ENCODE data around the gene ENOSF1. TPM values are rescaled to one million over a fixed set of nuclear protein-coding genes. Genes with fewer than 3 reads are reported as not detected.

The ENOSF1 gene
- total RNA-seq, 1 experiment from 2014 or later, result 39.2 TPM

DNA sequence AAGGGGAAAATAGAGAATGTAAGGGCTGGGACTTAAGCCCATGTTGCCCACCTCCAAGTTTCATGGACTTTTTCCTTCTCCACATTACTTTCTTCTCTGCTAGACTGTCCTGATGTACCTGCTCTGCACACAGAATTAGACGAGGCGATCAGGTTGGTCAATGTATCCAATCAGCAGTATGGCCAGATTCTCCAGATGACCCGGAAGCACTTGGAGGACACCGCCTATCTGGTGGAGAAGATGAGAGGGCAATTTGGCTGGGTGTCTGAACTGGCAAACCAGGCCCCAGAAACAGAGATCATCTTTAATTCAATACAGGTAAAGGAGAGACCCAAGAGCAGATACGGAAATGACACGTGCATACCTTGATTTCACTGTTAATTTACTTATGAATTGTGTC, 71.2 kb downstream of the ENOSF1 start:
- no peaks in the 10 kb centered on the region for H3K36me3 ChIP-seq (ENCODE audit: insufficient read depth, low read length, poor library complexity, severe bottlenecking)
- intact Hi-C loops (cut with micrococcal nuclease; ENCODE audit: unreplicated experiment), result no loop called here
- no peak for DNase-seq (ENCODE audit: low spot score)
- CTCF ChIA-PET, result no interaction called here
- H3K4me1 ChIP-seq (ENCODE audit: insufficient read depth, low read length, poor library complexity, severe bottlenecking), result no peaks in the 10 kb centered on the region
- no TSS peak for BruUV-seq (replicated peaks)
- POLR2A ChIA-PET (ENCODE audit: low non-redundant PET), result no interaction called here
- no peaks in the 10 kb centered on the region for H3K27me3 ChIP-seq (replicated peaks; ENCODE audit: insufficient read depth, low read depth, low read length, poor library complexity)
- no peak overlapping the region for H3K4me3 ChIP-seq (ENCODE audit: low read depth, low read length, poor library complexity, severe bottlenecking)
- TF ChIP-seq, protein P1, sequence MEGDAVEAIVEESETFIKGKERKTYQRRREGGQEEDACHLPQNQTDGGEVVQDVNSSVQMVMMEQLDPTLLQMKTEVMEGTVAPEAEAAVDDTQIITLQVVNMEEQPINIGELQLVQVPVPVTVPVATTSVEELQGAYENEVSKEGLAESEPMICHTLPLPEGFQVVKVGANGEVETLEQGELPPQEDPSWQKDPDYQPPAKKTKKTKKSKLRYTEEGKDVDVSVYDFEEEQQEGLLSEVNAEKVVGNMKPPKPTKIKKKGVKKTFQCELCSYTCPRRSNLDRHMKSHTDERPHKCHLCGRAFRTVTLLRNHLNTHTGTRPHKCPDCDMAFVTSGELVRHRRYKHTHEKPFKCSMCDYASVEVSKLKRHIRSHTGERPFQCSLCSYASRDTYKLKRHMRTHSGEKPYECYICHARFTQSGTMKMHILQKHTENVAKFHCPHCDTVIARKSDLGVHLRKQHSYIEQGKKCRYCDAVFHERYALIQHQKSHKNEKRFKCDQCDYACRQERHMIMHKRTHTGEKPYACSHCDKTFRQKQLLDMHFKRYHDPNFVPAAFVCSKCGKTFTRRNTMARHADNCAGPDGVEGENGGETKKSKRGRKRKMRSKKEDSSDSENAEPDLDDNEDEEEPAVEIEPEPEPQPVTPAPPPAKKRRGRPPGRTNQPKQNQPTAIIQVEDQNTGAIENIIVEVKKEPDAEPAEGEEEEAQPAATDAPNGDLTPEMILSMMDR (conservative IDR thresholded peaks at IDR 0.05; ENCODE audit: low read depth, low read length), result no peak
- TF ChIP-seq EZH2 (IDR thresholded peaks at IDR 0.05; ENCODE audit: borderline replicate concordance, low read depth, low read length, poor library complexity, severe bottlenecking), result no peak
- H3K9me3 ChIP-seq (ENCODE audit: low read depth, low read length, poor library complexity, severe bottlenecking), result no peaks in the 10 kb centered on the region
- no peak overlapping the region for H3K27ac ChIP-seq (ENCODE audit: low read depth, low read length, poor library complexity, severe bottlenecking)

DNA sequence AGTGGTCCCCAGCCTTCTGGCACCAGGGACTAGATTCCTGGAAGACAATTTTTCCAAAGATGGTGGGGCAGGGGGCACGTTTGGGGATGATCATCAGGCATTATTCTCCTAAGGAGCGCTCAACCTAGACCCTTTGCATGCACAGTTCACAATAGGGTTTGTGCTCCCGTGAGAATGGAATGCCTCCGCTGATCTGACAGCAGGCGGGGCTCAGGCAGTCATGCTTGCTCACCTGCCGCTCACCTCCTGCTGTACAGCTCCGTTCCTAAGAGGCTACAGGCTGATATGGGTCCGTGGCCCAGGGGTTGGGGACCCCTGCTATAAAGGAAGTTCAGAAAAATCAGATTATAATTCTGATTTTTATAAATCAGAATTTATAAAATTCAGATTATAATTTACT, 77.3 kb downstream of the ENOSF1 start:
- no peaks in the 10 kb centered on the region for H3K36me3 ChIP-seq (ENCODE audit: insufficient read depth, low read length, poor library complexity, severe bottlenecking)
- peaks cover 20% of the 10 kb centered on the region for H3K4me1 ChIP-seq (ENCODE audit: insufficient read depth, low read length, poor library complexity, severe bottlenecking)
- no peak for TF ChIP-seq EZH2 (IDR thresholded peaks at IDR 0.05; ENCODE audit: borderline replicate concordance, low read depth, low read length, poor library complexity, severe bottlenecking)
- TF ChIP-seq, protein P1 (conservative IDR thresholded peaks at IDR 0.05; ENCODE audit: low read depth, low read length), result no peak
- no peak for DNase-seq (ENCODE audit: low spot score)
- no peak overlapping the region for H3K4me3 ChIP-seq (ENCODE audit: low read depth, low read length, poor library complexity, severe bottlenecking)
- no peaks in the 10 kb centered on the region for H3K9me3 ChIP-seq (ENCODE audit: low read depth, low read length, poor library complexity, severe bottlenecking)
- intact Hi-C loops (cut with micrococcal nuclease; ENCODE audit: unreplicated experiment), result no loop called here
- no TSS peak for BruUV-seq (replicated peaks)
- CTCF ChIA-PET, result no interaction called here
- H3K27me3 ChIP-seq (replicated peaks; ENCODE audit: insufficient read depth, low read depth, low read length, poor library complexity), result no peaks in the 10 kb centered on the region
- POLR2A ChIA-PET (ENCODE audit: low non-redundant PET), result no interaction called here
- peak overlapping the region; percentile 75 for H3K27ac ChIP-seq (ENCODE audit: low read depth, low read length, poor library complexity, severe bottlenecking)

DNA sequence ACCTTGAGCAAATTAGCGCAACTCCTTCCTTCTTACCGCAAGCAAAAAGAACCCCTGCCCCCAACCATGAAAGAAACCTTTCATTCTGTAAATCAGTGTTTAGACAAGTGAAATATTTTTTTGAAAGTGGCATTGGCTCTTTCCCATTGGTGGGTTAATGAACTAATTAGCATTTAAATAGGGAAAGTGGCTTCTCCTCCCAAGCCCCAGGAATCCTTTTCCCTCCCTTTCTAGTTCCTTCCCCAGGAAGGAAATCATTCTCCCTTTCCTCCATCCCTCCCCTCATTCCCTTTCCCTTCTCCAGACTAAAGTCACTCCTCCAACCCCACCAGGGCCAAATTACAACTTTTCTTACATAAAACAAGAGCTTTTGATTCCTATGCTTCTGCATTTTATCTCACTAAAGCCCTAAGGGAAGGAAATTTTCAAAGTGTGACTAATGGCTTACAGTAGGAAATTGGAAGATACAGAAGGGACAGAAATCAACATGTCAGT, 77.8 kb downstream of the ENOSF1 start:
- ChIA-PET CTCF (no interaction called here), POLR2A (ENCODE audit: low non-redundant PET) (no interaction called here)
- no TSS peak for BruUV-seq (replicated peaks)
- Histone ChIP-seq H3K4me3 (ENCODE audit: low read depth, low read length, poor library complexity, severe bottlenecking) (no peak overlapping the region), H3K27ac (ENCODE audit: low read depth, low read length, poor library complexity, severe bottlenecking) (peak overlapping the region; percentile 75), H3K27me3 (replicated peaks; ENCODE audit: insufficient read depth, low read depth, low read length, poor library complexity) (no peaks in the 10 kb centered on the region), H3K9me3 (ENCODE audit: low read depth, low read length, poor library complexity, severe bottlenecking) (no peaks in the 10 kb centered on the region), H3K36me3 (ENCODE audit: insufficient read depth, low read length, poor library complexity, severe bottlenecking) (no peaks in the 10 kb centered on the region), H3K4me1 (ENCODE audit: insufficient read depth, low read length, poor library complexity, severe bottlenecking) (peaks cover 20% of the 10 kb centered on the region)
- peak; percentile 87 for DNase-seq (ENCODE audit: low spot score)
- TF ChIP-seq, protein P1 (conservative IDR thresholded peaks at IDR 0.05; ENCODE audit: low read depth, low read length), result no peak
- TF ChIP-seq EZH2 (IDR thresholded peaks at IDR 0.05; ENCODE audit: borderline replicate concordance, low read depth, low read length, poor library complexity, severe bottlenecking), result no peak
- intact Hi-C loops (cut with micrococcal nuclease; ENCODE audit: unreplicated experiment), result no loop called here

Data from A673 (cell line).